Ectodermal cell (in vitro differentiated cells): ENCODE measurements around the gene MSANTD2. TPM values are rescaled to one million over a fixed set of nuclear protein-coding genes. Genes with fewer than 3 reads are reported as not detected.
A peak's percentile ranks its signal among the peaks of the same experiment; 100 is the strongest.

Source experiments
- H3K27ac ChIP-seq: 2 replicates; pipeline ENCODE4 v1.7.0; 2013; ENCODE audit warnings: mild to moderate bottlenecking, low read depth, low read length; ENCODE audit not compliant: insufficient read depth, poor library complexity, severe bottlenecking
- H3K27me3 ChIP-seq: 2 replicates; pipeline ENCODE4 v1.7.0; 2013; ENCODE audit warnings: mild to moderate bottlenecking, low read length; ENCODE audit not compliant: insufficient read depth, control insufficient read depth, poor library complexity, severe bottlenecking
- H3K36me3 ChIP-seq: one replicate; pipeline ENCODE4 v1.7.0; 2013; ENCODE audit warnings: low read length; ENCODE audit not compliant: control insufficient read depth, insufficient read depth
- H3K4me1 ChIP-seq: one replicate; pipeline ENCODE4 v1.7.0; 2013; ENCODE audit warnings: low read length; ENCODE audit not compliant: control insufficient read depth, insufficient read depth
- H3K4me3 ChIP-seq: 2 replicates; pipeline ENCODE4 v1.7.0; 2013; ENCODE audit warnings: low read depth, low read length, control low read depth; ENCODE audit not compliant: insufficient read depth
- H3K9me3 ChIP-seq: 2 replicates; pipeline ENCODE4 v1.7.0; 2013; ENCODE audit warnings: mild to moderate bottlenecking, low read length, moderate library complexity; ENCODE audit not compliant: control insufficient read depth
- WGBS, 2 experiments: methylation state at CpG; one replicate each; pipeline ENCODE4 v1.1.7; 2013; ENCODE audit warnings: missing lambda C conversion rate in 2 of 2; 5-methylcytosine and 5-hydroxymethylcytosine counted together
- polyA plus RNA-seq, 4 experiments: library from polyadenylated mRNA; stranded (reverse); fragments of 50-300 nt; gene quantifications; one replicate each; pipeline ENCODE4 v1.2.3, GENCODE V29; 2013

MSANTD2 gene
- 25.2 TPM for polyA plus RNA-seq (2013, experiment 1 of 4)
- polyA plus RNA-seq (2013, experiment 2 of 4) = 20.1 TPM
- 17.2 TPM for polyA plus RNA-seq (2013, experiment 3 of 4)
- polyA plus RNA-seq (2013, experiment 4 of 4) = 17.0 TPM

- peak within 1 kb of the TSS; percentile 95 for H3K27ac ChIP-seq
- peak within 1 kb of the TSS; percentile 93 for H3K4me3 ChIP-seq
- H3K9me3 ChIP-seq = no peaks in the 10 kb centered on the region
- no peaks in the 10 kb centered on the region for H3K36me3 ChIP-seq
- WGBS, 2 experiments = 0% methylated on average over 62 of the region's 62 CpGs
- no peaks in the 10 kb centered on the region for H3K27me3 ChIP-seq
- H3K4me1 ChIP-seq = peaks cover 13% of the 10 kb centered on the region
Measured at GRCh38 chr11:124800226-124800929, at the start of gene MSANTD2. Gene MSANTD2 (minus strand): TSS chr11:124800406. CDS start chr11:124800380, 26 bp downstream.

DNA sequence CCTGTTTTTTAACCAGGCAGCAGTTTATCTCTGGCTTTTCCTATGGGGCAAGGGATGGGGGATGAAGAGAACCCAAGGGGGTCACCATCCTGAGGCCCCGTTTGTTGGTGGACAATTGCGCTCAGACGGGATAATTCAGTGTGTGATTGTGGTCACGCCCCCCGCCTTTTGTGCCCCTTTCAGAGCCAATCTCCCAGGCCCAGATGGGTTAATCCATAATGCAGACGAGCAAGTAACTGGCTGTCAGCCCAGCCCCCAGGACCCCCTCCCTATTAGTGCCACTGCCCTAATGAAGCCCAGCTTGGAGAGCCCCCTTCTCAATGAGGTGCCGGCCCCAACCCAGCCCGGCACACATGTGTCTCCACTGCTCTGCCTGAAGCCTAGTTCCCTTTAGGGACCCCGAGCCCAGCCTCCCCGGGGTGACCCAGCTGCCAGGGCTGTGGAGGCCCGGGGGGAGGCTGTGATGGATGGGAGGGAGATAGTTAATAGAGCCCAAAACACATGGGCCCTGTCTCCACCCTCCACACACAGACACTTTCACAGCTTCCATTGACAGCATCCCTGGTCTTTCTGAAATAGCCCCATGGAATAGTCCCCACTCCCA lies 46.0 kb upstream of the MSANTD2 start:
- Histone ChIP-seq H3K27ac (no peak overlapping the region), H3K27me3 (peaks cover 100% of the 10 kb centered on the region), H3K4me3 (peak overlapping the region; percentile 2)

DNA sequence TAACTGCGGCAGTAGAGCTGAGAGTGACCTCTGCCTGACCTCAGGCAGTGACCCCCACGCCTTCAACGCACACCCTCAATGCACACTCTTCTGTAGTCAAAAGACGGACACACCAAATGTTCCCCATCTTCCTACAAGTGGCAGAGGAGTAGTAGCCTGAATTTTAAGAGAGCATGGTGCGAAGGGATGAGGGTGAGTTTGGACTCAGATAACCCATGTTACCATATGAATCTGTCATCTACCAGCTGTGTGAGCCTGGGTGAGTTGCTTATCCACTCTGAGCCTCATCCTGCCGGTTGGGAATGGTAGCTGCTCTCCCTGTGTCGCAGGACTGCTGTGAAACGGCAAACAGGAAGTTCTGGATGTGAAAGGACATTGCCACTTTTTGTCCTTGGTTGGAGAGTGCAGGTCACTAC lies 44.5 kb upstream of the MSANTD2 start:
- Histone ChIP-seq H3K4me1 (peaks cover 75% of the 10 kb centered on the region), H3K27me3 (peaks cover 100% of the 10 kb centered on the region)
- WGBS, 2 experiments = 47% methylated on average over 8 of the region's 8 CpGs

More for the DNA sequence above, 46.0 kb upstream of the MSANTD2 start:
- Histone ChIP-seq H3K36me3 (no peaks in the 10 kb centered on the region), H3K4me1 (peaks cover 66% of the 10 kb centered on the region), H3K9me3 (no peaks in the 10 kb centered on the region)
- WGBS, 2 experiments = 38 to 44% methylated on average over 10 of the region's 11 CpGs

DNA sequence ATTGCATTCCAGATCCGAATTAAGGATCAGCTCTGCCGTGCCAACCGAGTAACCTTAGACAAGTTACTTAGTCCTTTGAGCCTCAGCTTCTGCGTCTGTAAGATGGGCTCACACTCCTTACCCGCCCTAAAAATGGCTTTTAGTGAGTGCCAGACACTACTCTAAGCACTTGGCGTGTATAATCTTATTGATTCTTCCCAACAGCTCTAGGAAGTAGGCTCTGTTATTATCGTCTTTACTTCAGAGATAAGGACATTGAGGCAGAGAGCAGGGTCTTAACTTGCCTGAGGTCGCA lies 43.4 kb upstream of the MSANTD2 start:
- Histone ChIP-seq H3K27me3 (peaks cover 100% of the 10 kb centered on the region), H3K9me3 (no peaks in the 10 kb centered on the region), H3K4me1 (peaks cover 76% of the 10 kb centered on the region), H3K36me3 (no peaks in the 10 kb centered on the region), H3K27ac (peak overlapping the region; percentile 79), H3K4me3 (no peak overlapping the region)
- WGBS, 2 experiments = 23 to 27% methylated on average over 8 of the region's 8 CpGs

More for the DNA sequence above, 44.5 kb upstream of the MSANTD2 start:
- Histone ChIP-seq H3K4me3 (no peak overlapping the region), H3K9me3 (no peaks in the 10 kb centered on the region), H3K27ac (no peak overlapping the region), H3K36me3 (no peaks in the 10 kb centered on the region)

DNA sequence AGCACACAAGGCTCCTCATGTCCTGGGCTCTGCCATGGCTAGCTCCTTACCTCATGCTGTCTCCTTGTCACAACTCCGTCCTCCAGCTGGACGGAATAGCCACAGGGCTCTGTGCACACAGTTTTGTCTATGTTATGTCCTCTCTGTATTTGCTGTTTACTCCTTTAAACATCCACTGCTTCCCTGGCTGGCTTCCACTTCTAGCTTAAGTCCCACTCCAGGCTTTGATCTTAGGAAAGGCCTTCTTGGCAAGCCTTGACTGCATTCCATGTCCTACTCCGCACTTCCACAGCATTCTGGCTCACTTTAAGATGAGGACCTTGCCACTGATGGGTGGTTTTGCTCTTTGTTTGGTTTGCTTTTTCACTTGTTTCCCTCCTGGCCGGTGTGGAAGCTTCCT lies 42.1 kb upstream of the MSANTD2 start:
- no peaks in the 10 kb centered on the region for H3K9me3 ChIP-seq
- no peak overlapping the region for H3K4me3 ChIP-seq
- no peaks in the 10 kb centered on the region for H3K36me3 ChIP-seq
- H3K27ac ChIP-seq = peak overlapping the region; percentile 79
- WGBS, 2 experiments = 27 to 31% methylated on average over 4 of the region's 4 CpGs
- H3K4me1 ChIP-seq = peaks cover 70% of the 10 kb centered on the region
- H3K27me3 ChIP-seq = peaks cover 99% of the 10 kb centered on the region

DNA sequence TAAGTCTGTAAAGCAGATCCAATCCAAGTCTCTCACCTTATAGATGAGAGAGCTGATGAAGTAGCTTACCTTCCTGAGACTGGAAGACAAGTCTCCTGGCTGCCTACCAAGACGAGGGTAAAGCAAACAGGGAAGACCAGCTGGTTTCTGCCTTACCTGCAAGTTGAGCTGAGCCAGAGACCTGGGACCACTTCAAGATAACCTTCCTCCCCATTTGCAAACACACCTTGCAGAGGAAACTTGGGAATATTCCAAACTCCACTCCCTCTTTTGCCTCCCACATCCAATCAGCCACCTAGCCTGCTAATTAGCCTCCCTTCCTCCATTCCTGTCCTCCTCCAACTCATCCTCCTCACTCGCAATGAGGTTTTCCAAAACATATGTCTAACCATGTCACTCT lies 41.6 kb upstream of the MSANTD2 start:
- Histone ChIP-seq H3K4me3 (no peak overlapping the region), H3K36me3 (no peaks in the 10 kb centered on the region), H3K27me3 (peaks cover 94% of the 10 kb centered on the region), H3K4me1 (peaks cover 70% of the 10 kb centered on the region), H3K27ac (no peak overlapping the region), H3K9me3 (no peaks in the 10 kb centered on the region)
- WGBS, 2 experiments = 37 to 39% methylated on average over 2 of the region's 2 CpGs

DNA sequence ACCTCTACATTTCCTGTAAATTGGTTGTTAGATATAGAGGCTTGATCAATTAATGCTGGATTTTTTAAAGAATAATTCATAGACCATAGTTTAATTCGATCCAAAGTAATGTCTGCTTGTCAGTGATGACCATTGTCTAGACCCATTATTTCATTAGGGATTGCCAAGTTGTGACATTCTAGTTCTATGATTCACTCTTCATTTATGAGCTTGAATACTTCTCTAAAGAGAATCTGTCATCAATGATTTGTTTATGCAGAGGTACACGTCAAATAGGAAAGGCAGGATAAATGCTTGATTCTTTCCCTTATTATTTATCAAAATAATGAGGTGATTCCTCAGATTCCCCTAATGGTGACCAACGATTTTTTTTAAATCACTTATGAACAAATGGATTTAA lies 41.0 kb upstream of the MSANTD2 start:
- Histone ChIP-seq H3K27me3 (peaks cover 91% of the 10 kb centered on the region), H3K9me3 (no peaks in the 10 kb centered on the region), H3K4me1 (peaks cover 64% of the 10 kb centered on the region), H3K36me3 (no peaks in the 10 kb centered on the region), H3K27ac (no peak overlapping the region), H3K4me3 (no peak overlapping the region)
- WGBS, 2 experiments = 53 to 70% methylated on average over 1 to 2 of the region's 3 CpGs

GRCh38 chr11:124840666-124841065 lies 40.5 kb upstream of the MSANTD2 start:
- Histone ChIP-seq H3K36me3 (no peaks in the 10 kb centered on the region), H3K9me3 (no peaks in the 10 kb centered on the region), H3K27me3 (peaks cover 90% of the 10 kb centered on the region), H3K27ac (no peak overlapping the region), H3K4me1 (peaks cover 60% of the 10 kb centered on the region), H3K4me3 (no peak overlapping the region)
- WGBS, 2 experiments = 33 to 80% methylated on average over 1 of the region's 1 CpG

GRCh38 chr11:124839972-124840621 lies 39.9 kb upstream of the MSANTD2 start:
- peaks cover 84% of the 10 kb centered on the region for H3K27me3 ChIP-seq
- H3K4me3 ChIP-seq = peak overlapping the region; percentile 29
- H3K4me1 ChIP-seq = peaks cover 55% of the 10 kb centered on the region
- no peak overlapping the region for H3K27ac ChIP-seq
- WGBS, 2 experiments = 4 to 6% methylated on average over 20 of the region's 20 CpGs
- H3K36me3 ChIP-seq = no peaks in the 10 kb centered on the region
- no peaks in the 10 kb centered on the region for H3K9me3 ChIP-seq
